Measurements from ENCODE around the gene FMNL2. TPM values are rescaled to one million over a fixed set of nuclear protein-coding genes. Genes with fewer than 3 reads are reported as not detected.

Gene FMNL2
- total RNA-seq, 5 donors from 2014 or later (not counting 1 experiment from before 2014, with no cell fraction given), result 0.63 to 0.96 (median 0.75) TPM

DNA sequence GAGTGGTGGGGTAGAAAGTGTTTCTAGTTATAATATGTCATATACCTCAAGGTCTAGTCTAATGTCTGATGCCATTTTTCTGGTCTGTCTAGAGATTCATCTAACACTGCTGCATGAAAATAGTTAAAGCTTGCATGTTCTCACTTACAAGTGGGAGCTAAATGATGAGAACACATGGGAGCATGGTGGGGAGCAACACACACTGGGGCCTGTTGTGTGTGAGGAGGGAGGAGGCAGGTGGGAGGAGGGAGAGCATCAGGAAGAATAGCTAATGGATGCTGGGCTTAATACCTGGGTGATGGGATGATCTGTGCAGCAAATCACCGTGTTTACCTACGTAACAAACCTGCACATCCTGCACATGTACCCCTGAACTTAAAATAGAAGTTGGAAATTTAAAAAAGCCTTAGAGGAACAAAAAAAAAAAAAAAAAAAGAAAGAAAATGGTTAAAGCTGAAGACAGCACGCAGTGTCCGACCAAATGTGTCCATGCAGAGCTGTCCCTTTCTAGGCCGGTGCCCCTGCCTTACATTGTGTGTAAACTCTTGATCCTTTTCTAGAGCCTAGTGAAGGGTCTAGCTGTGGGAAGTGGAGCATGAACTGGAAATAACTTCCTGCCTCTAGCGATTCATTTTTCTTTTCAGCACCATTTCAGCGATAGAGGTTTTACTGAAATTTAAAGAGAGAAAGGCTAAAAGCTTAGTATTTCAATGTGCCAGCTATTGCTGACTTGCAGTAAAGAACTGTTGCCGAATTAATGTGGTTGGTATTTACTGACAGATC is 94.0 kb downstream of the FMNL2 start:
- WGBS (ENCODE audit: insufficient coverage), result no CpG with 5 or more reads among the region's 8 CpGs
- Histone ChIP-seq H3K4me1 (ENCODE audit: control insufficient read depth in 1 of 2, extremely low read depth in 1 of 2, insufficient read depth in 2 of 2, low read length in 2 of 2) (no peaks in the 10 kb centered on the region), H3K36me3 (ENCODE audit: control insufficient read depth in 2 of 2, extremely low read depth in 1 of 2, insufficient read depth in 1 of 2, low read length in 1 of 2) (no peaks in the 10 kb centered on the region), H3K9me3 (no peaks in the 10 kb centered on the region), H3K4me3 (ENCODE audit: control insufficient read depth in 1 of 2, extremely low read depth in 1 of 2, low read length in 1 of 2) (no peak overlapping the region), H3K27ac (ENCODE audit: low read length) (no peak overlapping the region), H3K27me3 (replicated peaks in 1 of 2; ENCODE audit: control insufficient read depth in 2 of 2, extremely low read depth in 1 of 2, insufficient read depth in 2 of 2, low read length in 1 of 2) (no peaks in the 10 kb centered on the region)
- no peaks in the 10 kb centered on the region for H3K9me3 Mint-ChIP-seq
- ChIA-PET POLR2A (interaction anchor here in 1 of 2 donors (0.6 kb wide), 1 partner anchor 75 kb away, joined by 7 read pairs; no protein-coding TSS in a partner anchor), CTCF (interaction anchor here in 1 of 2 donors (0.7 kb wide), 1 partner anchor 1250 kb away, joined by 5 read pairs; no protein-coding TSS in a partner anchor)
- no peak overlapping the region for H3K4me3 Mint-ChIP-seq
- no peak for ATAC-seq (replicated peaks in 1 of 4)
- H3K4me1 Mint-ChIP-seq, result no peaks in the 10 kb centered on the region
- H3K27me3 Mint-ChIP-seq, result no peaks in the 10 kb centered on the region
- no peaks in the 10 kb centered on the region for H3K36me3 Mint-ChIP-seq
- DNase-seq, result no peak
- no peak overlapping the region for H3K27ac Mint-ChIP-seq

- Histone ChIP-seq H3K27me3 (replicated peaks in 1 of 2; ENCODE audit: control insufficient read depth in 2 of 2, extremely low read depth in 1 of 2, insufficient read depth in 2 of 2, low read length in 1 of 2) (no peaks in the 10 kb centered on the region), H3K36me3 (ENCODE audit: control insufficient read depth in 2 of 2, extremely low read depth in 1 of 2, insufficient read depth in 1 of 2, low read length in 1 of 2) (no peaks in the 10 kb centered on the region), H3K4me3 (ENCODE audit: control insufficient read depth in 1 of 2, extremely low read depth in 1 of 2, low read length in 1 of 2) (no peak overlapping the region), H3K9me3 (no peaks in the 10 kb centered on the region), H3K27ac (ENCODE audit: low read length) (no peak overlapping the region), H3K4me1 (ENCODE audit: control insufficient read depth in 1 of 2, extremely low read depth in 1 of 2, insufficient read depth in 2 of 2, low read length in 2 of 2) (no peaks in the 10 kb centered on the region)
- Mint-ChIP-seq H3K36me3 (no peaks in the 10 kb centered on the region), H3K27ac (no peak overlapping the region), H3K27me3 (no peaks in the 10 kb centered on the region), H3K4me1 (no peaks in the 10 kb centered on the region), H3K4me3 (no peak overlapping the region), H3K9me3 (no peaks in the 10 kb centered on the region)
- no peak for ATAC-seq (replicated peaks in 1 of 4)
- ChIA-PET POLR2A (no interaction called here), CTCF (no interaction called here)
- no peak for DNase-seq
- WGBS (ENCODE audit: insufficient coverage), result no CpG with 5 or more reads among the region's 1 CpG
These were observed 95.9 kb downstream of the FMNL2 start for GRCh38 chr2:152430876-152431275.

DNA sequence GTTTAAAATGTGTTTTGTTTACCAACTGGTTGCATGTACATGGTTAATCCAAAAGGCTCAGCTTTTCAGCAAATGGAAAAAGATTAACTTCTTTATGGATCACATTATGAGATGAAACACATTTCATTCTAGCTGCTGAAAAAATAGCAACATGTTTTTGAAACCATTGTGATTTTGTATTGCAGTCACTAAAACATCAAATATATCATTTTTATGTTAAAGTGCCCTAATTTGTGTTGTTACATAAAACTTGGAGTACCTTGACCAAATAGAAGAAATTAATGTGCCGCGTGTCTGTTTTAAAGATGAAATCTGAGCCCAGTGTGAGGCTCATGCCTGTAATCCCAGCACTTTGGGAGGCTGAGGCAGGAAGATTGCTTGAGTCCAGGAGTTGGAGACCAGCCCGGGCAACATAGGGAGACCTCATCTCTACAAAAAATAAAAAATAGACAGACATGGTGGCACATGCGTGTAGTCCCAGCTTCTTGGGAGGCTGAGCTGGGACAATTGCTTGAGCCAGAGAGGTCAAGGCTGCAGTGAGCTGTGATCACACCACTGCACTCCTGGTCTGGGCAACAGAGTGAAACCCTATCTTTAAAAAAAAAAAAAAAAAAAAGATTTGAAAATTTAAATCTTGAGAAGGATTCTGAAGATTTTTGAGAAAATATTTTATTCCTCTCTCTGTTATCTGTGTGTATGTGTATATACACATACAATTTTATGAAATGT is 96.6 kb downstream of the FMNL2 start:
- no peak overlapping the region for H3K4me3 ChIP-seq (ENCODE audit: control insufficient read depth in 1 of 2, extremely low read depth in 1 of 2, low read length in 1 of 2)
- ChIA-PET CTCF (no interaction called here), POLR2A (interaction anchor here in 1 of 2 donors (0.6 kb wide), 1 partner anchor 99 kb away, joined by 5 read pairs; no protein-coding TSS in a partner anchor)
- H3K9me3 Mint-ChIP-seq, result no peaks in the 10 kb centered on the region
- WGBS (ENCODE audit: insufficient coverage), result 100% methylated on average over 3 of the region's 4 CpGs
- no peak overlapping the region for H3K27ac ChIP-seq (ENCODE audit: low read length)
- no peaks in the 10 kb centered on the region for H3K27me3 ChIP-seq (replicated peaks in 1 of 2; ENCODE audit: control insufficient read depth in 2 of 2, extremely low read depth in 1 of 2, insufficient read depth in 2 of 2, low read length in 1 of 2)
- no peaks in the 10 kb centered on the region for H3K36me3 Mint-ChIP-seq
- no peaks in the 10 kb centered on the region for H3K9me3 ChIP-seq
- H3K4me1 ChIP-seq (ENCODE audit: control insufficient read depth in 1 of 2, extremely low read depth in 1 of 2, insufficient read depth in 2 of 2, low read length in 2 of 2), result no peaks in the 10 kb centered on the region
- no peak overlapping the region for H3K27ac Mint-ChIP-seq
- DNase-seq (no peak), ATAC-seq (replicated peaks in 1 of 4) (no peak)
- H3K27me3 Mint-ChIP-seq, result no peaks in the 10 kb centered on the region
- no peaks in the 10 kb centered on the region for H3K36me3 ChIP-seq (ENCODE audit: control insufficient read depth in 2 of 2, extremely low read depth in 1 of 2, insufficient read depth in 1 of 2, low read length in 1 of 2)
- H3K4me1 Mint-ChIP-seq, result no peaks in the 10 kb centered on the region
- no peak overlapping the region for H3K4me3 Mint-ChIP-seq

- Histone ChIP-seq H3K27ac (ENCODE audit: low read length) (no peak overlapping the region), H3K9me3 (no peaks in the 10 kb centered on the region), H3K27me3 (replicated peaks in 1 of 2; ENCODE audit: control insufficient read depth in 2 of 2, extremely low read depth in 1 of 2, insufficient read depth in 2 of 2, low read length in 1 of 2) (no peaks in the 10 kb centered on the region), H3K36me3 (ENCODE audit: control insufficient read depth in 2 of 2, extremely low read depth in 1 of 2, insufficient read depth in 1 of 2, low read length in 1 of 2) (no peaks in the 10 kb centered on the region), H3K4me3 (ENCODE audit: control insufficient read depth in 1 of 2, extremely low read depth in 1 of 2, low read length in 1 of 2) (no peak overlapping the region), H3K4me1 (ENCODE audit: control insufficient read depth in 1 of 2, extremely low read depth in 1 of 2, insufficient read depth in 2 of 2, low read length in 2 of 2) (no peaks in the 10 kb centered on the region)
- Mint-ChIP-seq H3K27me3 (no peaks in the 10 kb centered on the region), H3K36me3 (no peaks in the 10 kb centered on the region), H3K4me1 (no peaks in the 10 kb centered on the region), H3K27ac (no peak overlapping the region), H3K9me3 (no peaks in the 10 kb centered on the region), H3K4me3 (no peak overlapping the region)
- no peak for DNase-seq
- CTCF ChIA-PET, result no interaction called here
- 86% methylated on average over 1 of the region's 3 CpGs for WGBS (ENCODE audit: insufficient coverage)
- POLR2A ChIA-PET, result no interaction called here
- no peak for ATAC-seq (replicated peaks in 1 of 4)
These were observed 97.3 kb downstream of the FMNL2 start for GRCh38 chr2:152432206-152432653.

DNA sequence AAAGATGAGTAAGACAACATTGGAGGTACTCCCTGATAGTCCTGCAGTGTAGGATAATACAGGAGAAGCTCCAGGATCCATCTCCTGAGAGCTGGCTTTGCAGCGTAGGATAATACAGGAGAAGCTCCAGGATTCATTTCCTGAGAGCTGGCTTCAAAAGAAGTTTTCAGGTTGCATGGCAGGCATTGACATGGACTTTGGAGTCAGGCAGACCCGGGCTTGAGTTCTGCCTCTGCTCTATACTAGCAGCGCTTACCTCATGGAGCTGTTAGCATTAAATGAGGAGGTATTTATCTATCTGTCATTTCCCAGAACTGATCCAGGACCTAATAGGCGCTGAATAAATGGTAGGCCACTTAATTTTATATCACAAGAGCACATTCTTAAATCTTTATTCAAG is 97.8 kb downstream of the FMNL2 start:
- no peak overlapping the region for H3K4me3 Mint-ChIP-seq
- H3K4me3 ChIP-seq (ENCODE audit: control insufficient read depth in 1 of 2, extremely low read depth in 1 of 2, low read length in 1 of 2), result no peak overlapping the region
- no peak for DNase-seq
- H3K4me1 ChIP-seq (ENCODE audit: control insufficient read depth in 1 of 2, extremely low read depth in 1 of 2, insufficient read depth in 2 of 2, low read length in 2 of 2), result no peaks in the 10 kb centered on the region
- H3K36me3 Mint-ChIP-seq, result no peaks in the 10 kb centered on the region
- H3K27ac Mint-ChIP-seq, result no peak overlapping the region
- H3K27me3 Mint-ChIP-seq, result no peaks in the 10 kb centered on the region
- WGBS (ENCODE audit: insufficient coverage), result no CpG with 5 or more reads among the region's 4 CpGs
- no peaks in the 10 kb centered on the region for H3K36me3 ChIP-seq (ENCODE audit: control insufficient read depth in 2 of 2, extremely low read depth in 1 of 2, insufficient read depth in 1 of 2, low read length in 1 of 2)
- ATAC-seq (replicated peaks in 1 of 4), result no peak
- H3K9me3 ChIP-seq, result no peaks in the 10 kb centered on the region
- ChIA-PET POLR2A (no interaction called here), CTCF (no interaction called here)
- H3K27ac ChIP-seq (ENCODE audit: low read length), result no peak overlapping the region
- no peaks in the 10 kb centered on the region for H3K9me3 Mint-ChIP-seq
- no peaks in the 10 kb centered on the region for H3K27me3 ChIP-seq (replicated peaks in 1 of 2; ENCODE audit: control insufficient read depth in 2 of 2, extremely low read depth in 1 of 2, insufficient read depth in 2 of 2, low read length in 1 of 2)
- no peaks in the 10 kb centered on the region for H3K4me1 Mint-ChIP-seq

- H3K27ac ChIP-seq (ENCODE audit: low read length), result no peak overlapping the region
- H3K4me1 Mint-ChIP-seq, result no peaks in the 10 kb centered on the region
- no peaks in the 10 kb centered on the region for H3K36me3 Mint-ChIP-seq
- no peaks in the 10 kb centered on the region for H3K27me3 ChIP-seq (replicated peaks in 1 of 2; ENCODE audit: control insufficient read depth in 2 of 2, extremely low read depth in 1 of 2, insufficient read depth in 2 of 2, low read length in 1 of 2)
- no peak overlapping the region for H3K4me3 ChIP-seq (ENCODE audit: control insufficient read depth in 1 of 2, extremely low read depth in 1 of 2, low read length in 1 of 2)
- POLR2A ChIA-PET, result no interaction called here
- no peaks in the 10 kb centered on the region for H3K9me3 ChIP-seq
- H3K4me1 ChIP-seq (ENCODE audit: control insufficient read depth in 1 of 2, extremely low read depth in 1 of 2, insufficient read depth in 2 of 2, low read length in 2 of 2), result no peaks in the 10 kb centered on the region
- 40% methylated on average over 1 of the region's 1 CpG for WGBS (ENCODE audit: insufficient coverage)
- no peak overlapping the region for H3K4me3 Mint-ChIP-seq
- H3K27me3 Mint-ChIP-seq, result peaks cover 0 to 4% of the 10 kb centered on the region in 2 donors
- no peak for ATAC-seq (replicated peaks in 1 of 4)
- H3K36me3 ChIP-seq (ENCODE audit: control insufficient read depth in 2 of 2, extremely low read depth in 1 of 2, insufficient read depth in 1 of 2, low read length in 1 of 2), result no peaks in the 10 kb centered on the region
- H3K27ac Mint-ChIP-seq, result no peak overlapping the region
- DNase-seq, result no peak
- H3K9me3 Mint-ChIP-seq, result no peaks in the 10 kb centered on the region
- CTCF ChIA-PET, result no interaction called here
These were observed 98.3 kb downstream of the FMNL2 start for GRCh38 chr2:152433289-152433688.
